ENCODE results near the gene KCNH1. TPM values are rescaled to one million over a fixed set of nuclear protein-coding genes. Genes with fewer than 3 reads are reported as not detected.
"Not testable (repeated sequence)": the region's sequence is repeated elsewhere in the genome, so short reads cannot be mapped to it uniquely, and the experiment has no call there.

Gene KCNH1
- total RNA-seq, 2 experiments from 2014 or later: not detected

DNA sequence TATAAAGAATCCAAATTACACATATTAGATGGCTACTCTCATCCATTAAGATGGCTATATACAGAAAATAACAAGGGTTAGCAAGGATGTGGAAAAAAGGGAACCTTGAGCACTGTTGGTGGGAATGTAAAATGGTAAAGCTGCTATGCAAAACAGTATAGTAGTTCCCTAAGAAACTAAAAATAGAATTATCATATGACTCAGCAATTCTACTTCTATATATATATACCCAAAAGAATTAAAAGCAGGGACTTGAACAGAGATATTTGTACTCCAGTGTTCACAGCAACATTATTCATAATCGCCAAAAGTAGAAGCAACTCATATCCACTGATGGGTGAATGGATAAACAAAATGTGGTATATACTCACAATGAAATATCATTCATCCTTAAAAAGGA, 126.1 kb downstream of the KCNH1 start:
- POLR2A ChIA-PET: no interaction called here
- intact Hi-C loops (cut with DNase I, micrococcal nuclease): no loop called here
- CTCF ChIA-PET: no interaction called here
- Mint-ChIP-seq H3K9me3 (ENCODE audit: low read depth) (no peaks in the 10 kb centered on the region), H3K36me3 (ENCODE audit: low read depth) (no peaks in the 10 kb centered on the region), H3K4me3 (no peak overlapping the region), H3K27me3 (peaks cover 24% of the 10 kb centered on the region), H3K4me1 (no peaks in the 10 kb centered on the region), H3K27ac (no peak overlapping the region)
- no peak for DNase-seq
- ATAC-seq: no peak

GRCh38 chr1:210995931-210996330, 138.0 kb downstream of the KCNH1 start:
- H3K4me3 Mint-ChIP-seq; H3K36me3 Mint-ChIP-seq (ENCODE audit: low read depth); POLR2A ChIA-PET; H3K4me1 Mint-ChIP-seq; H3K27ac Mint-ChIP-seq; DNase-seq; ATAC-seq; CTCF ChIA-PET; intact Hi-C loops (cut with DNase I, micrococcal nuclease); H3K9me3 Mint-ChIP-seq (ENCODE audit: low read depth): not testable (repeated sequence)
- H3K27me3 Mint-ChIP-seq: peaks cover 21% of the 10 kb centered on the region

DNA sequence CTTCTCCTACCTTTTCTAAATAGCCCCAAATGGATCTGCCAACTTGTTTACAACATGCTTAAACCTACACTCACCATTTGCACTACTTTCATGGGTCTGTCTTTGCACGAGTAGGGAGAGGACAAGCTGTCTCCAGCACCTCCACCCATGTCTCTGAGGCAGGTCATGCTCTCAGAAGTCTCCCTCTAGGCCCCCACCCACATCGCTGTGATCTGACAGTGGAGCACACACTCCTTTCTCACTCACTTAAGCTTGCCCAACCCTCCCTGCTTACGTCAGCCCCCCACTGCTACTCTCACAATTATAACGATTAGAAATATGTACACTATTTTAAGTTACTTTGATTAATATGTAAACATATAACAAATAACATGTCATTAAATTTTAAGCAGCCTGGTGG, 141.1 kb downstream of the KCNH1 start:
- ChIA-PET POLR2A (no interaction called here), CTCF (no interaction called here)
- no peaks in the 10 kb centered on the region for H3K36me3 Mint-ChIP-seq (ENCODE audit: low read depth)
- no peak for DNase-seq
- peaks cover 31% of the 10 kb centered on the region for H3K27me3 Mint-ChIP-seq
- H3K27ac Mint-ChIP-seq: no peak overlapping the region
- H3K4me3 Mint-ChIP-seq: no peak overlapping the region
- no peak for ATAC-seq
- no peaks in the 10 kb centered on the region for H3K9me3 Mint-ChIP-seq (ENCODE audit: low read depth)
- no peaks in the 10 kb centered on the region for H3K4me1 Mint-ChIP-seq
- intact Hi-C loops (cut with DNase I, micrococcal nuclease): no loop called here

DNA sequence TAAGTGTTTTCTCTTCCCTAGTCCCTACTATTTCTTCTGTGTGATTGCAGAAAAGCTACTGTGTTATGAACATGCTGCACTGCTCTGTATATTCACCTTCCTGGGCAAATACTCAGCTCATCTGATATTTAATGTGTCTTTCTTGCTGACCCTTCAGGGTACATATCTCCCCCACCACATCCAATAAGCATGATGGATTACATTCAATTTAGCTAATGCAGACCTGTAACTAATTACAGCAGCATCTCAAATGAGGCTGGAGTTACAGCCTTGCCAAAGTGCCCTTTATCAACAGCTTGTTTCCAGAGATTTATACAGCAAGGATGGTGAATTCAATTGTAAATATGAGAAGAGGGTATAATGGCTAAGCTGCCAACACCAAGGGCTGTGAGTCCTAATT, 144.0 kb downstream of the KCNH1 start:
- ATAC-seq (no peak), DNase-seq (no peak)
- ChIA-PET CTCF (interaction anchor here (0.5 to 2.5 kb wide), 2 partner anchors 9 to 221 kb away, joined by 3 to 7 read pairs; no protein-coding TSS in a partner anchor), POLR2A (no interaction called here)
- peaks cover 4% of the 10 kb centered on the region for H3K9me3 Mint-ChIP-seq (ENCODE audit: low read depth)
- intact Hi-C loops (cut with DNase I, micrococcal nuclease): no loop called here
- peaks cover 36% of the 10 kb centered on the region for H3K27me3 Mint-ChIP-seq
- H3K36me3 Mint-ChIP-seq (ENCODE audit: low read depth): no peaks in the 10 kb centered on the region
- no peak overlapping the region for H3K4me3 Mint-ChIP-seq
- no peak overlapping the region for H3K27ac Mint-ChIP-seq
- no peaks in the 10 kb centered on the region for H3K4me1 Mint-ChIP-seq

GRCh38 chr1:210981490-210981889, 152.5 kb downstream of the KCNH1 start:
- CTCF ChIA-PET: interaction anchor here (2.0 kb wide), 1 partner anchor 9 kb away, joined by 7 read pairs; no protein-coding TSS in a partner anchor
- H3K27me3 Mint-ChIP-seq: peaks cover 19% of the 10 kb centered on the region
- ATAC-seq: no peak
- POLR2A ChIA-PET: no interaction called here
- no peaks in the 10 kb centered on the region for H3K36me3 Mint-ChIP-seq (ENCODE audit: low read depth)
- H3K27ac Mint-ChIP-seq: no peak overlapping the region
- intact Hi-C loops (cut with DNase I, micrococcal nuclease): no loop called here
- H3K4me1 Mint-ChIP-seq: no peaks in the 10 kb centered on the region
- peaks cover 7% of the 10 kb centered on the region for H3K9me3 Mint-ChIP-seq (ENCODE audit: low read depth)
- no peak for DNase-seq
- H3K4me3 Mint-ChIP-seq: no peak overlapping the region

- Mint-ChIP-seq H3K9me3 (ENCODE audit: low read depth) (peaks cover 4% of the 10 kb centered on the region), H3K27ac (no peak overlapping the region), H3K4me1 (no peaks in the 10 kb centered on the region), H3K27me3 (peaks cover 11% of the 10 kb centered on the region), H3K36me3 (ENCODE audit: low read depth) (no peaks in the 10 kb centered on the region), H3K4me3 (no peak overlapping the region)
- no peak for DNase-seq
- ATAC-seq: no peak
- intact Hi-C loops (cut with DNase I, micrococcal nuclease): no loop called here
- ChIA-PET CTCF (interaction anchor here (2.0 kb wide), 1 partner anchor 10 kb away, joined by 7 read pairs; no protein-coding TSS in a partner anchor), POLR2A (no interaction called here)
These were observed 153.9 kb downstream of the KCNH1 start for GRCh38 chr1:210980082-210980481.

- Mint-ChIP-seq H3K9me3 (ENCODE audit: low read depth) (peaks cover 2% of the 10 kb centered on the region), H3K36me3 (ENCODE audit: low read depth) (no peaks in the 10 kb centered on the region), H3K27ac (no peak overlapping the region), H3K27me3 (peaks cover 10% of the 10 kb centered on the region), H3K4me1 (no peaks in the 10 kb centered on the region), H3K4me3 (no peak overlapping the region)
- intact Hi-C loops (cut with DNase I, micrococcal nuclease): loop anchor here in 1 of 2 experiments (5.0 kb wide), 1 partner anchor 1627 kb away; no protein-coding TSS in a partner anchor
- DNase-seq: no peak
- POLR2A ChIA-PET: no interaction called here
- no peak for ATAC-seq
- CTCF ChIA-PET: no interaction called here
These were observed 155.0 kb downstream of the KCNH1 start for GRCh38 chr1:210978974-210979354.

GRCh38 chr1:210978316-210978973, 155.5 kb downstream of the KCNH1 start:
- ChIA-PET CTCF (no interaction called here), POLR2A (no interaction called here)
- intact Hi-C loops (cut with DNase I, micrococcal nuclease): loop anchor here in 1 of 2 experiments (5.0 kb wide), 1 partner anchor 1626 kb away; no protein-coding TSS in a partner anchor
- Mint-ChIP-seq H3K36me3 (ENCODE audit: low read depth) (no peaks in the 10 kb centered on the region), H3K27ac (no peak overlapping the region), H3K4me3 (no peak overlapping the region), H3K9me3 (ENCODE audit: low read depth) (no peaks in the 10 kb centered on the region), H3K27me3 (peaks cover 12% of the 10 kb centered on the region), H3K4me1 (no peaks in the 10 kb centered on the region)
- ATAC-seq (no peak), DNase-seq (no peak)

DNA sequence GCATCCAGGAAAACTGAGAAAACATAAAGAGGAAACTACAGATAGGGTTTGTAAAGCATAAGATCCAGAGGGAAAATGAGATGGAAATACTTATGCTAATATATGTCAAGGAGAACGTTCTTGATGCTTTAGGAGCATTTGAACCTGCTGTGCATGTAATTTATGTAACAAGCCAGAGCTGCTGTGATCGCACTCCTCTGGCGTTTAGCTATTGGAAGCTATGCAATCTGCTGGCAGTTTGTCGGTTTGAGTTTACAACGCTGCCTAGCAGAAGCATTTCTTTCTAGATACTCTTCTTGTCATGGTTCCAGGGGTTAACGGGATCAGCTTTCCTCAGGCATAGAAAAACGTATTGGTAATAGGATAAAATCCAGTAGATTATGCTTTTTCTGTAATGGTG, 182.7 kb downstream of the KCNH1 start:
- H3K27ac Mint-ChIP-seq: no peak overlapping the region
- ChIA-PET POLR2A (no interaction called here), CTCF (interaction anchor here (0.6 to 0.8 kb wide), 2 partner anchors 184 to 1609 kb away, joined by 3 read pairs; no protein-coding TSS in a partner anchor)
- H3K4me3 Mint-ChIP-seq: no peak overlapping the region
- no peaks in the 10 kb centered on the region for H3K9me3 Mint-ChIP-seq (ENCODE audit: low read depth)
- H3K27me3 Mint-ChIP-seq: peaks cover 6% of the 10 kb centered on the region
- no peaks in the 10 kb centered on the region for H3K36me3 Mint-ChIP-seq (ENCODE audit: low read depth)
- intact Hi-C loops (cut with DNase I, micrococcal nuclease): loop anchor here in 1 of 2 experiments (2.0 to 5.0 kb wide), 2 partner anchors 181 to 502 kb away; partner anchors contain the start of gene KCNH1
- no peak for ATAC-seq
- DNase-seq: no peak
- H3K4me1 Mint-ChIP-seq: no peaks in the 10 kb centered on the region

DNA sequence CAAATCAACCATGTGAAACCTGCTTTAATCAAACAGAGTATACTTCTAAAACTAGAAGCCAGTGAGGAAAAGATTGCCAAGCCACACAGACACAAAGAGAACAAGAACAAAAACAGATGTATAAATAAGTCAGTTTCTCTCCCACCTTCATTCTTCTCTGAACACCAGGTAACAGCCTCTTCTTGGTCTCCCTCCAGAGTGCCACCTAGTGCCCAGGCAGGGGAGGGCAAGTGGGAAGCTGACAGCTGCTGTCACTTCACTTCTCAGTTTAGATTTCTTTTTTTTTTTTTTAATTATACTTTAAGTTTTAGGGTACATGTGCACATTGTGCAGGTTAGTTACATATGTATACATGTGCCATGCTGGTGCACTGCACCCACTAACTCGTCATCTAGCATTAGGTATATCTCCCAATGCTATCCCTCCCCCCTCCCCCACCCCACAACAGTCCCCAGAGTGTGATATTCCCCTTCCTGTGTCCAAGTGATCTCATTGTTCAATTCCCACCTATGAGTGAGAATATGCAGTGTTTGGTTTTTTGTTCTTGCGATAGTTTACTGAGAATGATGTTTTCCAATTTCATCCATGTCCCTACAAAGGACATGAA, 183.9 kb downstream of the KCNH1 start:
- ATAC-seq: peak; percentile 57
- H3K36me3 Mint-ChIP-seq (ENCODE audit: low read depth); H3K27me3 Mint-ChIP-seq; POLR2A ChIA-PET; H3K9me3 Mint-ChIP-seq (ENCODE audit: low read depth); H3K4me1 Mint-ChIP-seq; H3K27ac Mint-ChIP-seq; H3K4me3 Mint-ChIP-seq: not testable (repeated sequence)
- DNase-seq: peak; percentile 82
- CTCF ChIA-PET: interaction anchor here (0.6 to 1.7 kb wide), 5 partner anchors 9 to 546 kb away, joined by 3 to 7 read pairs (median 4); no protein-coding TSS in a partner anchor
- intact Hi-C loops (cut with DNase I, micrococcal nuclease): loop anchor here (1.0 to 5.0 kb wide), 5 partner anchors 182 to 544 kb away; partner anchors contain the start of gene KCNH1 (in 1 of the 2)

- Mint-ChIP-seq H3K9me3 (ENCODE audit: low read depth) (no peaks in the 10 kb centered on the region), H3K27ac (no peak overlapping the region), H3K4me3 (no peak overlapping the region), H3K36me3 (ENCODE audit: low read depth) (no peaks in the 10 kb centered on the region), H3K27me3 (peaks cover 3% of the 10 kb centered on the region), H3K4me1 (no peaks in the 10 kb centered on the region)
- ChIA-PET POLR2A (no interaction called here), CTCF (interaction anchor here (0.6 to 1.7 kb wide), 6 partner anchors 8 to 545 kb away, joined by 3 to 7 read pairs (median 4); no protein-coding TSS in a partner anchor)
- ATAC-seq: no peak
- intact Hi-C loops (cut with DNase I, micrococcal nuclease): loop anchor here (1.0 kb wide), 1 partner anchor 365 kb away; no protein-coding TSS in a partner anchor
- DNase-seq: no peak
These were observed 184.5 kb downstream of the KCNH1 start for GRCh38 chr1:210949489-210949888.

- DNase-seq: no peak
- peaks cover 3% of the 10 kb centered on the region for H3K27me3 Mint-ChIP-seq
- no peaks in the 10 kb centered on the region for H3K4me1 Mint-ChIP-seq
- intact Hi-C loops (cut with DNase I, micrococcal nuclease): loop anchor here (1.0 kb wide), 1 partner anchor 365 kb away; no protein-coding TSS in a partner anchor
- H3K36me3 Mint-ChIP-seq (ENCODE audit: low read depth): no peaks in the 10 kb centered on the region
- H3K27ac Mint-ChIP-seq: no peak overlapping the region
- no peak overlapping the region for H3K4me3 Mint-ChIP-seq
- H3K9me3 Mint-ChIP-seq (ENCODE audit: low read depth): no peaks in the 10 kb centered on the region
- ChIA-PET POLR2A (no interaction called here), CTCF (interaction anchor here (0.6 to 1.7 kb wide), 6 partner anchors 8 to 542 kb away, joined by 3 to 7 read pairs (median 4); partner anchors contain the start of gene KCNH1)
- ATAC-seq: no peak
These were observed 184.9 kb downstream of the KCNH1 start for GRCh38 chr1:210949039-210949438.
